Adrenal gland (tissue), 12 donors: ENCODE measurements around the gene ZNF570. TPM values are rescaled to one million over a fixed set of nuclear protein-coding genes. Genes with fewer than 3 reads are reported as not detected.

ENCODE experiments used
- DNase-seq, 7 donors: peaks; one replicate each; pipeline ENCODE4 v3.0.0-alpha.2; 2019 to 2020
- H3K27ac ChIP-seq, 5 donors: fragments of 200-600 bp; sonication (generic) in 4 of 5; 1 replicate in 3 of 5; 2 replicates in 2 of 5; pipeline versions ENCODE4 v1.5.1 to v1.8.0; 2016 to 2020; ENCODE audit warnings: mild to moderate bottlenecking in 1 of 5
- H3K27me3 ChIP-seq: fragments of 200-600 bp; 2 replicates; pipeline ENCODE4 v1.8.0; 2021
- H3K36me3 ChIP-seq, 2 donors: fragments of 200-600 bp; replicated peaks in 1 of 2; 1 replicate in 1 of 2; 2 replicates in 1 of 2; pipeline versions ENCODE4 v1.5.1 to v1.8.0; 2018 to 2022
- H3K4me1 ChIP-seq, 2 donors: fragments of 200-600 bp; replicated peaks in 1 of 2; 1 replicate in 1 of 2; 2 replicates in 1 of 2; pipeline versions ENCODE4 v1.5.1 to v1.8.0; 2018 to 2021
- H3K4me3 ChIP-seq, 4 donors: fragments of 200-600 bp; sonication (generic) in 3 of 4; one replicate each; pipeline ENCODE4 v1.5.1; 2016 to 2018
- H3K9me3 ChIP-seq, 3 donors: fragments of 200-600 bp; sonication (generic) in 1 of 3; replicated peaks in 1 of 3; 1 replicate in 2 of 3; 2 replicates in 1 of 3; pipeline versions ENCODE4 v1.5.1 to v1.8.0; 2016 to 2021
- CTCF ChIP-seq, 6 experiments: fragments of 450-650 bp in 4 of 6; fragments of 200-600 bp in 2 of 6; sonication (generic) in 1 of 6; IDR thresholded peaks; 1 replicate in 5 of 6; 2 replicates in 1 of 6; pipeline versions ENCODE4 v1.5.1 to v1.8.0; 2016 to 2021; ENCODE audit warnings: antibody characterized with exemption in 6 of 6, mild to moderate bottlenecking in 2 of 6, moderate library complexity in 1 of 6
- POLR2A ChIP-seq, 2 donors: fragments of 450-650 bp; IDR thresholded peaks; one replicate each; pipeline ENCODE4 v1.6.1; 2017; ENCODE audit warnings: antibody characterized with exemption in 2 of 2, mild to moderate bottlenecking in 2 of 2, moderate library complexity in 1 of 2
- WGBS, 4 donors: extraction: QIAGEN DNeasy Blood & Tissue Kit in 2 of 4; methylation state at CpG; one replicate each; pipeline versions ENCODE4 v1.1.5 to v1.1.7; 2013 to 2017; 5-methylcytosine and 5-hydroxymethylcytosine counted together
- intact Hi-C, 2 donors: fragments of 100-400 bp; cut with DNase I; formaldehyde crosslinking; loops; one replicate each; pipeline versions ENCODE4 v1.14.1 to v1.15.0; 2022 to 2023
- polyA plus RNA-seq, 3 donors: library from polyadenylated mRNA; stranded (reverse); fragments of 200-250 nt in 2 of 3; fragments of 350-450 nt in 1 of 3; fragmentation: Illumina TruSeq in 1 of 3; extraction: RNeasy Lipid Tissue Mini Kit (QIAGEN cat#74804) in 1 of 3; gene quantifications; one replicate each; pipeline ENCODE4 v1.2.3, GENCODE V29; 2013 to 2014
- total RNA-seq, 9 donors: library from RNA; depleted of rRNA in 4 of 9; stranded (reverse); fragments of >200 nt in 4 of 9; fragments of 120-200 nt in 1 of 9; fragmentation: NEBNext Ultra II Directional in 1 of 9; extraction: Animal tissue kit (Norgen Biotek cat#: 25700) in 1 of 9; gene quantifications; one replicate each; pipeline versions ENCODE4 v1.1.0 to v1.2.4, GENCODE V29; 2013 to 2023
- donor health status: healthy with polysubstance abuse.
- donor health status: Bipolar disorder and iron deficiency.
- donor health status: DM: yes; HTN: yes; CAD: no.
- donor health status: DM: no; HTN: no; CAD: no.
- donor health status: DM: no; HTN: no; CAD: no.
- donor health status: DM: yes; HTN: yes; CAD: no.

ZNF570 gene
- total and polyA plus RNA-seq, 12 donors = 1.4 to 11.6 (median 6.5) TPM

GRCh38 chr19:37466798-37467607, 2.2 kb upstream of the ZNF570 start, which contains the start of gene ZNF569:
TSS of gene ZNF569 (minus strand) at chr19:37467444. CDS start at chr19:37444921, 22,523 bp downstream.
- TF ChIP-seq CTCF (IDR thresholded peaks at IDR 0.05) (no peak), POLR2A (IDR thresholded peaks at IDR 0.05) (peak in 1 of 2 donors; percentile 83)
- Histone ChIP-seq H3K4me1 (peaks cover 16 to 28% of the 10 kb centered on the region in 2 donors), H3K9me3 (peaks cover 0 to 7% (median 0%) of the 10 kb centered on the region in 3 donors), H3K4me3 (peak within 1 kb of the TSS; percentile 53 to 85 (median 70)), H3K27ac (peak within 1 kb of the TSS; percentile 70 to 97 (median 89)), H3K27me3 (no peaks in the 10 kb centered on the region), H3K36me3 (peaks cover 0 to 6% of the 10 kb centered on the region in 2 donors)
- WGBS, 4 donors = 0 to 1% (median 0%) methylated on average over 17 to 62 of the region's 62 CpGs
- DNase-seq = peak; percentile 90 to 97 (median 94)
- intact Hi-C loops = no loop called here

GRCh38 chr19:37467608-37468090, 1.5 kb upstream of the ZNF570 start:
- peaks cover 16 to 28% of the 10 kb centered on the region in 2 donors for H3K4me1 ChIP-seq
- peak in 1 of 7 donors; percentile 57 for DNase-seq
- WGBS, 4 donors = 40 to 50% (median 46%) methylated on average over 18 of the region's 18 CpGs
- H3K27me3 ChIP-seq = no peaks in the 10 kb centered on the region
- H3K9me3 ChIP-seq = peaks cover 0 to 4% (median 0%) of the 10 kb centered on the region in 3 donors
- intact Hi-C loops = no loop called here
- no peak for TF ChIP-seq CTCF (IDR thresholded peaks at IDR 0.05)
- TF ChIP-seq POLR2A (IDR thresholded peaks at IDR 0.05) = peak in 1 of 2 donors; percentile 43
- peak overlapping the region; percentile 70 to 97 (median 85) for H3K27ac ChIP-seq
- peak overlapping the region in 2 of 4 donors; percentile 57 to 82 for H3K4me3 ChIP-seq
- H3K36me3 ChIP-seq = peaks cover 0 to 6% of the 10 kb centered on the region in 2 donors

- DNase-seq = no peak
- Histone ChIP-seq H3K27me3 (no peaks in the 10 kb centered on the region), H3K36me3 (no peaks in the 10 kb centered on the region), H3K9me3 (peaks cover 0 to 4% (median 0%) of the 10 kb centered on the region in 3 donors), H3K4me1 (peaks cover 16 to 28% of the 10 kb centered on the region in 2 donors), H3K27ac (no peak overlapping the region), H3K4me3 (peak overlapping the region in 1 of 4 donors; percentile 57)
- TF ChIP-seq CTCF (IDR thresholded peaks at IDR 0.05) = no peak
- TF ChIP-seq POLR2A (IDR thresholded peaks at IDR 0.05) = no peak
- WGBS, 4 donors = 76 to 88% (median 86%) methylated on average over 4 of the region's 4 CpGs
- intact Hi-C loops = no loop called here
Measured at GRCh38 chr19:37470216-37470615, 1.1 kb downstream of the ZNF570 start.

- TF ChIP-seq POLR2A (IDR thresholded peaks at IDR 0.05) = no peak
- TF ChIP-seq CTCF (IDR thresholded peaks at IDR 0.05) = no peak
- H3K36me3 ChIP-seq = peaks cover 0 to 13% of the 10 kb centered on the region in 2 donors
- intact Hi-C loops = no loop called here
Measured at GRCh38 chr19:37472165-37472564, 3.0 kb downstream of the ZNF570 start.

More at GRCh38 chr19:37472165-37472564, 3.0 kb downstream of the ZNF570 start:
- no peak overlapping the region for H3K4me3 ChIP-seq
- peaks cover 9 to 19% of the 10 kb centered on the region in 2 donors for H3K4me1 ChIP-seq
- H3K9me3 ChIP-seq = peaks cover 0 to 4% (median 0%) of the 10 kb centered on the region in 3 donors
- no peak overlapping the region for H3K27ac ChIP-seq
- no peaks in the 10 kb centered on the region for H3K27me3 ChIP-seq
- DNase-seq = no peak
- 97 to 98% (median 97%) methylated on average over 9 of the region's 9 CpGs for WGBS, 4 donors
